GM19372 (cell line): ENCODE data around the gene OR2S2.
"Not testable (repeated sequence)": the region's sequence is repeated elsewhere in the genome, so short reads cannot be mapped to it uniquely, and the experiment has no call there.

Source experiments
- ATAC-seq: cut with Tn5 transposase; IDR thresholded peaks from one replicate; pipeline ENCODE4 v1.9.1; 2021; ENCODE audit warnings: mild to moderate bottlenecking, low read depth, moderate library complexity; ENCODE audit not compliant: unreplicated experiment

OR2S2 gene, protein sequence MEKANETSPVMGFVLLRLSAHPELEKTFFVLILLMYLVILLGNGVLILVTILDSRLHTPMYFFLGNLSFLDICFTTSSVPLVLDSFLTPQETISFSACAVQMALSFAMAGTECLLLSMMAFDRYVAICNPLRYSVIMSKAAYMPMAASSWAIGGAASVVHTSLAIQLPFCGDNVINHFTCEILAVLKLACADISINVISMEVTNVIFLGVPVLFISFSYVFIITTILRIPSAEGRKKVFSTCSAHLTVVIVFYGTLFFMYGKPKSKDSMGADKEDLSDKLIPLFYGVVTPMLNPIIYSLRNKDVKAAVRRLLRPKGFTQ

DNA sequence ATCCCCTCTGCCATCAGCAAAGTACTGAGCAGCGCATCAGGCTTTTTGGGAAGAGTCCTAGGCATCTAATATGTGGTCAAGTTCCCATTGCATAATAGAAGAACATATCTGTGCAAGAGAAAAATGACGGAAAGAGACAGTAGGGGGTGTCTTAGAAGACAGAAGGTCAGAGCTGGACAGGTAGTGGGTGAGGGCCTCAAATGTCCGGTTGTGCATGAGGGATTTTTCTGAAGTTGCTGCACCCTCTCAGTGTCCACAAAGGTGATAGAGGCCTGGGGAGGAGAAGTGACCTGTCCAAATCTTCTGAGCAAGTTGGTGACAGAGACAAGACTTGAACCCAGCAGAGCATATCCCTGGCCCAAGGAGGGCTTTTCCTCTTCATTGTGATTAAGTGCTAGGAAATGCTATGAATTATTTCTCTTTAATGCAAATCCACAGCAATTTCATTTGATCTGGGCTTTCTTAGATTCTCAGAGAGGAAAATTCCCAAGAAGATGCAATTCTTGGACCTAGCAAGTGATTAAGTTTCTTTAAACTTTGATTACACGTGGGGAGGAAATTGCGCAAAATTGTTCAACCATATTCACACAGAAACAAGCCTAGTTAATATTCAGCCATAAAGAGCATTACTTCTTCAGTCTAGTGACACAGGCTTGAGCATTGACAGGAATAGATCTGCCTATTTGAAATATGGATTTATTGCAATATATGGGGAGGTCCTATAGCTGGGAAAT, at the start of gene OR2S2:
Gene OR2S2 (minus strand): TSS at position 51 of the 734 bp plus-strand sequence. CDS start 56 bp downstream, outside the sequence.
- no peak for ATAC-seq

DNA sequence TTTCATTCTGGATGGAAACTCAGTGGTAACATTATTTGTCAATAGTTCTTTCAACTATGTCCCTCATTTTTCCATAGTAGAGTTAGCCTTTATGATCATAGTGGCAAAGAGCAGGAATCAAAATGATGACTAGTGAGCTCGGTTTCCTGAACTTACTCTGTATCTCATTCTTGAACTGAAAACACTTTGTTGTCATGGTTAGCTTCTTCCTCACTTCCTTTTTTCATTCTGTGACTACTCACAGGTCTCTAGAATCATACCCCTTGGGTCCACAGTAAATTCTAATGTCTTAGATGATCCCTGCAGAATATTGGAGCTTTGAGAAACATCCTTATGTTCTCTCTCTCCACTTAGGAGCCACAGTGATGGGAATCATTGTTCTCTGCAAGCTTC, 49.4 kb upstream of the OR2S2 start:
- ATAC-seq, result no peak

DNA sequence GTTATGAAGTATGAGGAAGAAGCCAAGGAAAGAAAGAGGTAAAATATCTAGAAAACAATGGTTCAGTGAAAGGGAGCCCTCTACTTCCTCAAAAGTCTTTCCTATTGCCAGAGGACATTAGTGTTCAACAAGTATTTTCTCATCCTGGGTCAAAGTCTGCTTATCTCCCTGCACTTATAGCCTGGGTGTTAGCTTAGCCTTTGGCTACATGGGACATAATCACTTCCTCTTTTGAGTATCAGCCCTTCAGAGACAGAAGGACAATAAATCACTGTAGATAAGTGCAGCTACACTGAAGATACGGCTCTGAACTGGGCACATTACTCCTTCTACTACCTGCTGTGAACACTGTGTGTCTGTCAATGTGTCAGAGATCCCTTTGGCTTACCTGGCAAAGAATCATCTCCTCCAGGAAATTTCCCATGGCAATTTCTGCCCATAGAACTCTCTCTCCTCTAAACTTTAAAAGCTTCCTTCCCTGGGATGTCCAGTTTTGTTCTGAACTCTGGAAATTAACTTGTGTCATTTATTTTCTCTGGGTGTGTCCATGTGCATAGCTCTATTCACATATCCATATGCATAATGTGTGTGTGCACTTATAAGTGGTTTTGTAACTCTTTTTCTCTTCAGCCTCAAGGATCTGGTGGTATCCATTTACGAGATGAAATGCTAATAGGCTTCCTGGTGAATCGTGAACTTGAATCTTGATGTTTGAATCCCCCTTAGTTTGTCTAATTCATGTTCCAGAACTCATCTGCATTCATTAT, 48.8 kb upstream of the OR2S2 start:
- no peak for ATAC-seq

DNA sequence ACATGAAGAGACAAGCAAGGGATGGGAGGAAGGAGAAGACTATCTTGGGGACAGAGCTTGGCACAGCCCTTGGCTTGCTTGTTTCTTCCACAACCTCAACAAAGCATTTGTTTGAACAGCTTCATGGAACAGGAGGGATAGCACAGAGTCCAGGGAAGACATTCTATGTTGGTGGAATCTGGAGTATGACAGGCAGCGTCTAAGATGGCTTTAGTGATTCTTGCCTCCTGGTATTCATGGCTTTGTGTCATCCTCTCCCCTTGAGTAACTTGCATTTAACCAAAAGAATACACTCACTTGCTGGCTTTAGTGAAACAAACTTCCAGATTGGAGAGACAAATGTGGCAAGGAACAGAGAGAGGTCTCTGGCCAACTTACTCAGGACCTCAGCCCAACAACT, 47.9 kb upstream of the OR2S2 start:
- no peak for ATAC-seq

DNA sequence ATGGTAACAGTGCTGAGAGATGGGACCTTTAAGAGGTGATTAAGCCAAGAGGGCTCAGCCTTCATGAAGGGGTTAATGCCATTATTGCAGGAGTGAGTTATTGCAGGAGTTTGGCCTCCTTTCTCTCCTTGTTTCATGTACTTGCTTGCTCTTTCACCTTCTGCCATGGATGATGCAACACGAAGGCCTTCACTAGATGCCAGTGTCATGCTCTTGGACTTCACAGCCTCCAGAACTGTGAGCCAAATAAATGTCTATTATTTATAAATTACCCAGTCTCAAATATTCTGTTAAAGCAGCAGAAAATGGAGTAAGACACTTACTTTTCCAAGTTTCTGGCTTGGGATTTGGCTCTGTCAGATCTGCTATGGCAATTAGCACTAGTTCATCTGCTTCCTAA, 40.4 kb upstream of the OR2S2 start:
- no peak for ATAC-seq

DNA sequence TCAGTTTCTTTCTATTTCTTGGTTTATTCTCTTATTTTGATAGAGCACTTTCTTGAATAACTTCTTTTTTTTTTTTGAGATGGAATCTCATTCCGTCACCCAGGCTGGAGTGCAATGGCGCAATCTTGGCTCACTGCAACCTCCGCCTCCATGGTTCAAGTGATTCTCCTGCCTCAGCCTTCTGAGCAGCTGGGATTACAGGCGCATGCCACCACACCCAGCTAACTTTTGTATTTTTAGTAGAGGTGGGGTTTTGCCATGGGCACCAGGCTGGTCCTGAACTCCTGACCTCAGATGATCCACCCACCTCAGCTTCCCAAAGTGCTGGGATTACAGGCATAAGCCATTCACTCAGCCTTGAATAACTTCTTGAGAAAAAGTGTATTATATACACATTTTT, 39.1 kb upstream of the OR2S2 start:
- not testable (repeated sequence) for ATAC-seq

DNA sequence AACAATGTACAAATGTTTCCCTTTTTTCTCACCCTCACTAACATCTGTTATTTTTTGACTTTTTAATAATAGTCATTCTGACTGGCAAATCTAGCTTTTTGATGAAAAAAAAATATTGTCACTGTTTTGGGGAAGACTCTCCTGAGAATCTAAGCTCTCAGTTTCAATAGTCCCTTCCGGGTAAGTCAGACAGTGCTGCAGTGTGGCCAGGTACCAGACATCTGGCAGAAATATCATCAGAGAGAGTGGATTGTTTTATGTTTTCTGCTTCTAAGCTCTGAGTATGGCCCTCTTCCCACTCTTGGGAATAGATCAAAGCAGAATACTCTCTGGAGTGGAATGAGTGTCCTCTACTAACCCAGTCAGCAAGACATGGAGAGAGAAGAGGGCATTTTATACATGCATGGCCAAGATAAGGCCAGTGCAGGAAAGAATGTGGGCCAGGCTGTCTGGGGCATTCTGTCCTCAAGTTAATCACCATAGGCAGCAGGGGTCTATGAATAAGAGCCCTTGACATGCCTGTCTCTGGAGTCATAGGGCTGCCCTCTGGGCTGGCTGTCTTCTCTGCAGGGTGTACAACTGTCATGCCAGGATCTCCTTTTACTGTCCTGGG, 38.5 kb upstream of the OR2S2 start:
- ATAC-seq, result no peak

DNA sequence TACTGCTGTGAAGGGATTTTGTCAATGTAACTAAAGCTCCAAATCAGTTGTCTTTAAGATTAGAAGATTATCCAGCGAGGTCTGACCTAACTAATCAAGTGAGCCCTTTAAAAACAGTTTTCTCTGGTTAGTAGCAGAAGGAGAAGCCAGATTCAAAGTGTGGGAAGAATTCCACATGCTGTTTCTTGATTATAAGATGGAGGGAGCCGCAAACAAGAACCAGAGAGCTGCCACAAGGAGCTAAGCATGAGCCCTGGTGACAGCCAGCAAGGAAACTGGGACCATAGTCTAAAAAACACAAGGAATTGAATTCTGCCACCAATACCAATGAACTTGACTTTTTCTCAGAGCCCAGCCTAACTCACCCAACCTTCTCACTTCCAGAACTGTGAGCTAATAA, 37.0 kb upstream of the OR2S2 start:
- ATAC-seq, result no peak

DNA sequence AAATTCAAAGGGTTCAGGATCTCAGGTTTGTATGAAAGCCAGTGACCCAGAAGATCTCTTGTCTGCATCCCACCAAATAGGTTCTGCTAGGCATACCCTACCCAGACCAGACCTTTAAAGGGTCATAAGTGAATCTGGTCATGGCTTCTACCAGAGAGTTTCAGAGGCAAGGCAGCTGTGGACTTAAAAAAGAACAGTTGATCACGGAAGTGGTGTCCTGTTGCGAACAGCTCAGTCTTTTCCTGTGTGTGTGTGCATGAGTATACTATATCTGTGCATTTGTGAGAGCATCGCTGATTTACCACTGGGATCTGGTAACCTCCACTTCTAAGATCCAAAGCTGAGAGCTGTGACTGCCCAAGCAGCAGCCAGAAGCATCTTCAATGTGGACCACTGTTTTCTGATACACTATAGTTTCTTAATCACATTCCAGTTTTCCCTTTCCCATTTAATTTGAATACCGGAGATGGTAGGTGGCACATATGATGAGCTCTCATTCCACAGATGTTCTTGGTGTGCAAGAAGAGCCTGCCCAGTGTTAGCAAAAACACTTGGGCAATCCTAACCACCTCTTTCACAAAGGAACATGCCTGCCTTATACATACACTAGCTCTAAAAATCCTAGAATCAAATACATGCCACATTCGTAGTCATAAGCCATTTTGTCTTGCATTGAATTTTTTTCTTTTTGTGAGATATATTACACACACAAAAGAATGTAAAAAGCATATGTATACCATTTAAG, 36.2 kb upstream of the OR2S2 start:
- no peak for ATAC-seq

DNA sequence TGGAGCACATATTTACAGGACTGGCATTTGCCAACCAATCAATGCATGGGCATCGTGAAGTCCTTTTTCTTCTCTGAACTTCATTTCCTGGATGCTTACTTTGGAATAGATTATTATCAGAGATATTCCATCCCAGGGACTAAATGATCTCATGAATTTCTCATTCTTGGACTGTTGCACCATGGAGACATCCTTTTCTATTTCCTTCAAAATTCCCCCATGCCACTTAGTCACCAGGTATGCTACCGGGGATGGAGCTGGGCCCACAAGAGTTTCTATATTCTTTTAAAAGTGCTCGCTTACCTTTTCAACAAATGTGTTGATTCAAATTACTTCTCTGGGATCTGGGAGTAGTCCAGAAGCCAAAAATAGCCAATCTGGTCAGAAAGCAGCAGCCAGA, 35.2 kb upstream of the OR2S2 start:
- not testable (repeated sequence) for ATAC-seq

DNA sequence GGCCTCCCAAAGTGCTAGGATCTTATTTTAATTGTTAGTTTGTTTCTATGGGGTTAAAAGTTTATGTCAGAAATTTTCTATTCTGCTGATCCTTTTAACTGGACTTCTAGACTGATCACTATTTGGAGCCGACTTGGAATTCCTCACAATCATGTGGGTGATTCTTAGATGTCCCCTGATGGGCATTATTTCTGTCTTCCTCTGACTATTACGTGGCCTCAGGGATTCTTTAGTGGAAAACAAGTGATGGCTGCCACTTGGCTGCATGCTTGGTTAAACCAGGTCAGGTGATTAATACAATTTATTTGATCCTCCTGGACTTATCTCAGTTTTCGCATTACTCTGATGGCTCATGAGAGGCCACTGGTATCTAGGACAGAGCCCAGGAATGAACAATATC, 32.2 kb upstream of the OR2S2 start:
- ATAC-seq, result no peak

DNA sequence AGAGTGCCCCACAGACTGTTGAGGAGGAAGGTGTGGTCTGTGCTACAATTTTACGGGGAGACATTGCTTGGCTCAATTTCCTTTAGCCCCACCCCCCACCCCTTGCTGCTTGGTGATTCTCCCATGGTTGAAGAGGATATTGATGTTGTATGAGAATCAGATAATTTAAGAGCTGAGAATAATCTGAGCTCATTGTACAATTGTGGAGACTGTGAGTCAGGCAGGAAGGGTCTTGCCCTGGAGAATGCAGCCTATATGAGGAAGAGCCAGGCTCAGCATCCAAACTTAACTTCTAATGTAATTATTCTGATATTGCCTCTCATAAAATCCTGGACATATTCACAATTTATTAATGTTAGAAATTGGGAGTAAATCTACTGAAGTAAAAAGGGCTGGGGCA, 26.1 kb upstream of the OR2S2 start:
- ATAC-seq, result no peak

DNA sequence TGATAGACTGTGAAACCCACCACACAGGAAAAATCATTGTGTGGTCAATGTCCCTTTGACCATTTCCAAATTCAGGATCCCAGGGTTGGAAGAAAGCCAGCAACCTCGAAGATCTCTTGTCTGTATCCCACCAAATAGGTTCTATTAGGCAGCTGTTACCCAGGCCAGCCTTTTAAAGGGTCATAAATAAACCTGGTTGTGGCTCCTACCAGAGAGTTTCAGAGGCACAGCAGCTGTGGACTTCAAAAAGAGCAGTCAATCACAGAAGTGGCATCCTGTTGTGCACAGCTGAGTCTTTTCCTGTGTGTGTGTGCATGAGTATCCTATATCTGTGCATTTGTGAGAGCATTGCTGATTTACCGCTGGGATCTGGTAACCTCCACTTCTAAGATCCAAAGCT, 23.7 kb upstream of the OR2S2 start:
- no peak for ATAC-seq

DNA sequence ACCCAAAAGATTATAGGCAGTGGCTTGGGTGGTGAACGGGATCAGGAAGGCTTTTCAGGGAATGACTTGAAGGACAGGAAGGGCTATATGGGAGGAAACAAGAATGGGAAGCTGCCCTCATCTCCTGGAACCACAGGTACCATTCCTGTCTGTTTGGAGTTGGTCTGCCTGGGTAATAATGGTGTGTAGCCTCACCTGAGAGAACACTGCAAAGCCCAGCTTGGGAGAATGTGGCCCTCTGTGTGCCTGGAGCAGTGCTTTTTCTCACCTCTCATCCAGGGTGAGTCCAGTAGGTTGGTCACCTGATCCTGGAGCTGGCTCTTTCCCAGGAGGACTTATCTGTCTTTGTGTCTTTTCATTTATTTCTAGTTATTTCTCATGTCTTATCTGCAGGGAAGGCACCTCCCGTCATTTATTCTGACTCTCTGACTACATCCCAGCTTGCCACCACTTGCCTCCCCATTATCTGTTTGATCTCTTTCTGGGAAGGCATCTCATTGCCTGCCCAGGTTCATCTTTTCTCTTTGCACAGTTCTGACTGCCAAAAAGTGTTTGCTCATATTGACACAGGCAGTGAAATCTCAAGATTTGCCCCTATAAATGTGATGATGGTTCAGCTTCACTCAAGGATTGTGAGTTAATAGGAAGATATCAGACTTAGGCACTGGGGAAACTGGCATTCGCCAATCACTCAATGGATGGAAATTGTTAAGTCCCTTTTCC, 22.5 kb upstream of the OR2S2 start:
- no peak for ATAC-seq

DNA sequence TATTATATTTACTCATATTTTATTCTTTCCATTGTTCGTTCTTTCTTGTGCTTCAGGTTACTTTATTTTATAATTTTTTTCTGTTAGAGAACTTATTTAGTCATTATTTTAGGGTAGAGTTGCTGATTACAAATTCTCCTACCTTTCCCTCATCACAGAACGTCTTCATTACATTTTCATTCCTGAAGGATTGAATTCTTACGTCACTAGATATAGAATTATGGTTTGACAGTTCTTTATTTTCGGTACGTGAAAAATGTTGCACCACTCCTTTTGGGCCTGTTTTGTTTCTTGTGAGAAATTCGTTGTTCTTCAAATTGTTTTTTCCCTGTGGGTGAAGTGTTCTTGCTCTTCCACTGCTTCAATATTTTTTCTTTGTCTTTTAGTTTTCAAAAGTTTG, 20.8 kb upstream of the OR2S2 start:
- ATAC-seq, result no peak

DNA sequence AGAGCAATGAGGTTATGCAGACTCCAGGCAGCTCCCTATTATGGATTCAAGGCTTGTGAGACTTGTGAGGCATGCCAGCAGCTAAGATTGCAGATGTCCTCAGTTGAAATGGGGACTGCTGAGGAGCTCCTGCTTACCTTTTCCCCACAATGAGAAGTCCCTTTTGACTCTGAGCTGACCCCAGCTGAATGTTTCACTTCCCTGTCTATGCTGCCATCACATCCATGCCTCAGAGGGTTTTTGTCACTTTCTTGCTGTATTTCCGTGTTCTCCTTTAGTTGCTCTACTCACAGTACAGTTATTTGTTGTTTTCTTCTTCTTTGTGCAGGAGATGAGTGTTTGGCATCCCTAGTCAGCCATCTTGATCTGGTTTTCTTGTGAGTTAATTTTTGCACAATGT, 18.8 kb upstream of the OR2S2 start:
- no peak for ATAC-seq

DNA sequence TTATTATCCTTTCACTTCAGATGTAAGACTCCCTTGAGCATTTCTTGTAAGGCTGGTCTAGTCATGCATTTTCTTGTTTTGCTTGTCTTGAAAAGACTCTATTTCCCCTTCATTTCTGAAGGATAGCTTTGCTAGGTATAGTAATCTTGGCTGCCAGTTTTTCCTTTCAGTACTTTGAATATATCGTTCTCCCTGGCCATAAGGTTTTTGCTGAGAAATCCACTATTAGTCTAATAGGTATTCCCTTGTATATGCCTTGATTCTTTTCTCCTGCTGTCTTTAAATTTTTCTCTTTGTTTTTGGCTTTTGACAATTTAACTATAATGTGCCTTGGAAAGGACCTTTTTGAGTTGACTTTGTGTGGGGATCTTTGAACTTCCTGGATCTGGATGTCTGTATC, 16.8 kb upstream of the OR2S2 start:
- no peak for ATAC-seq

DNA sequence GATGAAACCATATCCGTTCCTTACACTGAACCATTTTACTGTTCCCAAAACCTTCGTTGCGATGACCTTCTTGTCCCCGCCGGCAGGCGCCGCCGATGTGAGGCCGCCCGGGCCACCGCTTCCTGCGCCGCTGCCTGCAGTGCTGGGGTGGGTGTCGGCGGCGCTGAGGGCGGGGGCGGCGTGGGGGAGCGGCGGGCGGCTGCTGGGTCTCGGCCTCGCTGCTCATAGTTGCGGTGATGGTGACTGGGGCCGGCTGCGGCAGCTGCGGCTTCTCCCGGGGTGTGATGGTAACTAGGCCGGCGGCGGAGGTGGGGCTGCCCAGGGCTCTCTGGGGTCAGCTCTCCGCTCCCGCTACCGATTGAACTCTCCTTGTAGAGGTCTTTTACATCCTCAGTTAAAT, 14.1 kb upstream of the OR2S2 start:
- ATAC-seq, result no peak

DNA sequence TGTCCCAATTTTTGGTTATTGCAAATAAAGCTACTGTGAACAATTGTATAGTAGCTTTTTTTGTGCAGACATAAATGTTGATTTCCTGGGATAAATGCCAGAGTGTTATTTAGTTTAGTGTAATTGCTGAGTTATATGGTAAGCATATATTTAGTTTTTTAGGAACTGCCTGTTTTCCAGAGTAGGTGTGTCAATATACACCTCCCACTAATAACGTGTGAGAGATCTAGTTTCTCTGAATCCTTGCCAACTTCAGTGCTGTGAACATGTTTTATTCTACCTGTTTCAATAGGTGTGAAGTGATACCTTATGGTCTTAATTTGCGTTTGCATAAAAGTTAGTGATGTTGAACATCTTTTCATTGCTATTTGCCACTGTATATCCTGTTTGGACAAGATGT, 9.1 kb upstream of the OR2S2 start:
- ATAC-seq, result no peak

DNA sequence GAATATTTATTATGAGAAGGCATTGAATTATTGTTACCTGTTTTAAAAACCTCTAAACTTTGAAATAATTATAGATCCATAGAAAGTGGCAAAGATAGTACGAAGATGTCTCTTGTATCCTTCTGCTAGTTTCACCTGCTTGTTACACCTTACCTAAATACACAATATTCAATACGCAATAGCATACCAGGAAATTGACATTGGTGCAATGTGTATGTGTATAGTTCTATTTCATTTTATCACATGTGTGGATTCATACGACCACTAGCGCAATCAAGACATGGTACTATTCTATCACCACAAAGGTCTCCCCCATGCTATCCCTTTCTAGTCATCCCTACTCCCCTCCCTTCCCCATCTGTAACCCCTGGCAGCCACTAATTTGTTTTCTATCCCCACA, 8.5 kb upstream of the OR2S2 start:
- ATAC-seq, result no peak
